ENCODE measurements around the gene HLA-DQA1.
"Not testable (repeated sequence)": the region's sequence is repeated elsewhere in the genome, so short reads cannot be mapped to it uniquely, and the experiment has no call there.

HLA-DQA1 gene

DNA sequence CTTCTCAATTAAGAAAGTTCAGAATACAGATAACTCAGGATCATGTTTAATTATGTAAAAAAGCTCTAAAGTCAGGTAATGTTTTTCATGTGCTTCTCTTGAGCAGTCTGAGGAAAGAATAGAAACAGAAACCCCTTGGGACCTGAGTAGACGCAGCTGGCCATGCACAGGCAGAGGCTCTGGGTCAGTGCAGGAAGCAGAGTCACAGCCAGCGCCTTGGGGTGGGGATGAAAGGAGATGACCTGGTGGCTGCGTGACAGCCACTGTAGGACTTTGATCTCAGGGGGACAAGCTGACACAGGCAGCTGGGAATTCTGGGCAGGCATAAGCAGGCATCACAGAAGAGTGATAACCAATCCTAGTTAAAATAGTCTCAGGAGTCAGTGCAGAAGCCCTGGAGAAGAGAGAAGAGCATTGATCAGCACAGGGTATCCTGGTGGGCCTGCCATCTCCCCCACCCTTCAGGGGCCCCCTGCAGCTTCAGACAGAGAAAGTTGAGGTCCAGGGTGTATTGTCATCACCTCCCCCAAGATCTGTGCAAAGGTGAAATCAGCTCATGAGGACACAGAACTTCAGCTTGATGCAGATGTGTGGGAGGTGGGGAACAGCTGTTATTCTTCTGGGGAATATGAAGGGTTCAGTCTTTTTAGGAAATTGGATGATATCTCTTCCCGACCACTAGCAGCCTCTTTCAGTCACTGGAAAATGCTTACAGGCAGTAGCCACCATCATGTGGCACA lies 22.8 kb downstream of the HLA-DQA1 start:
- no peak for DNase-seq

DNA sequence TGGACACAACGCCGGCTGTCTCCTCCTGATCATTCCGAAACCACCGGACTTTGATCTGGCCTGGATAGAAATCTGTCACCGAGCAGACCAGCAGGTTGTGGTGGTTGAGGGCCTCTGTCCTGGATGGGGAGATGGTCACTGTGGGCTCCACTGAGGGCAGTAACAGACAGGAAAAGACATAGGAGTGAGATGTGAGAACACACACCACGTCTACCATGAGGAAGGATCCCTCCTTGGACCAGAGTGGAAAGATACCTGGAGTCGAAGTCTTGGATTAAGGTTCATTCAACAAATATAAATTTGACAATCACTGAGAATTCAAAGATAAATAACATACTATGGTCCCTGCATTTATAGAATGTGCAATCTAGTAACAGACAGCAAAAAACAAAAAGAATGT lies 24.9 kb downstream of the HLA-DQA1 start:
- no peak for DNase-seq

DNA sequence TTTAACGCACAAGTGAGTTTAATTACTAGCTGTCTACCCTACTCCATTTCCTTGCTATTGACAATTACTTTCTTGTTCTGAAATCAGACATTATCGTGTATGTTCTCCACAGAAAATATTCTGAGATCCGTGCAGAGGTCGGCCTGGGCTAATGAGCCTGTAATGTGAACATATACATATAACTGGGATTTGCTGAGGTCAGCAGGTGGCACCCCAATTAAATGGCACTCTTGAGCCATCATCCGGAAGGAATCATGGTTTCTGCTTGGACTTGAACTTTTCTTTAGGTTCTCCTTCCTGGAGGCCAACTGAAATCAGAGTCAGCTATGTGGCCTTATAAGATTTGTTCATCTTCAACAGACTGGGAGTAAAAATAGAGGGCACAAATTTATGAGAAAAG lies 25.6 kb downstream of the HLA-DQA1 start:
- DNase-seq, result no peak

DNA sequence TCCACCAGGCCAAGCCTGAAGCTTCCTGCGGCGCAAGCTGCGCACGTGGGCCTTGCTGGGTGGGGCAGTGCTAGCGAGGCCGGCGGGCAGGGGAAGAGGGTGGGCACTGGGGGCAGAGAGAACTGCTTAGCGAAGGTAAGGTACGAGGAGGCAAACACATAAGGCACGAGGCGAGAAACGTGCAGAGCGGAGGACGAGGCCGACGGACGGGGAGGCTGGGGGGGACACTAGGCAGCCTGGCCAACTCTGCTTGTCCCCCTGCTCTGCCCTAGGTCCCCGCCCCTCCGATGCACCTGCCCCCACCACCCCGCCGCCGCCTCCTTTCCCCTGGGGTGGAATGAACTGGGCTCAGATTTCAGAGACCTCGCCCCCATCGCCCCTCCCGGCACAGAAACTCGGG lies 27.1 kb downstream of the HLA-DQA1 start:
- no peak for DNase-seq

DNA sequence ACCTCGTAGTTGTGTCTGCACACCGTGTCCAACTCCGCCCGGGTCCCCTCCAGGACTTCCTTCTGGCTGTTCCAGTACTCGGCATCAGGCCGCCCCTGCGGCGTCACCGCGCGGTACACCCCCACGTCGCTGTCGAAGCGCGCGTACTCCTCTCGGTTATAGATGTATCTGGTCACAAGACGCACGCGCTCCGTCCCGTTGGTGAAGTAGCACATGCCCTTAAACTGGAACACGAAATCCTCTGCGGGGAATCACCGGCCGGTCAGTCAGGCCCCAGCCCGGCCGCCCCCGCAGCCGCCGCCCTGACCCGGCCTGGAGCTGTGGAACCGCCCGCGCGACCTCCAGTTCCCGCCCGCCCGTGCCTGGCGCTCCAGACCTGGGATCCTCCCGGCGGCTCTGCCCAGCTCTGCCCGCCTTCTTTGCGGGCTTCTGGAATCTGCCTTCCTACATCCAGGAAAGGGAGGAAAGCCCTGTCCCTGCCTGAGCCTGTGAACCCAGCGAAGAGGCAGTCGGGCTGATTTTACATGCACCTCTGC lies 27.7 kb downstream of the HLA-DQA1 start:
- DNase-seq, result no peak

DNA sequence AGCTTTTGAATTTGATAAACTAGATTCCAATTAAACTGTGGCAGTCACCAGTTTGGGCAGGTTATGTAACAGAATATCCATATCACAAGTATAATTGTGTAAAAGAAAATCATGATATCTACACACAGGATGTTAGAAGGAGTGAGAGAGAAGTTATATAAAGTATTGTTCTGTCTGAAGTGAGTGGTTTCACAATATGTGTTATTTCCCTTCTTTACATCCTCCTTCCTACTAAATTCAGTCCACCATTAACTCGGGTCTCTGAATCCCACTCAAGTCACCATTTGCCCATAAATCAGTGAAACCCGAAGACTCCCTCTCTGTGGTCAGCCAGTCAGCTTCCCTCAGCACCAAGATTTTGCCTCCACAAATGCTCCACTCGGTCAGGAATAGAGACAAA lies 28.5 kb downstream of the HLA-DQA1 start:
- DNase-seq, result no peak

DNA sequence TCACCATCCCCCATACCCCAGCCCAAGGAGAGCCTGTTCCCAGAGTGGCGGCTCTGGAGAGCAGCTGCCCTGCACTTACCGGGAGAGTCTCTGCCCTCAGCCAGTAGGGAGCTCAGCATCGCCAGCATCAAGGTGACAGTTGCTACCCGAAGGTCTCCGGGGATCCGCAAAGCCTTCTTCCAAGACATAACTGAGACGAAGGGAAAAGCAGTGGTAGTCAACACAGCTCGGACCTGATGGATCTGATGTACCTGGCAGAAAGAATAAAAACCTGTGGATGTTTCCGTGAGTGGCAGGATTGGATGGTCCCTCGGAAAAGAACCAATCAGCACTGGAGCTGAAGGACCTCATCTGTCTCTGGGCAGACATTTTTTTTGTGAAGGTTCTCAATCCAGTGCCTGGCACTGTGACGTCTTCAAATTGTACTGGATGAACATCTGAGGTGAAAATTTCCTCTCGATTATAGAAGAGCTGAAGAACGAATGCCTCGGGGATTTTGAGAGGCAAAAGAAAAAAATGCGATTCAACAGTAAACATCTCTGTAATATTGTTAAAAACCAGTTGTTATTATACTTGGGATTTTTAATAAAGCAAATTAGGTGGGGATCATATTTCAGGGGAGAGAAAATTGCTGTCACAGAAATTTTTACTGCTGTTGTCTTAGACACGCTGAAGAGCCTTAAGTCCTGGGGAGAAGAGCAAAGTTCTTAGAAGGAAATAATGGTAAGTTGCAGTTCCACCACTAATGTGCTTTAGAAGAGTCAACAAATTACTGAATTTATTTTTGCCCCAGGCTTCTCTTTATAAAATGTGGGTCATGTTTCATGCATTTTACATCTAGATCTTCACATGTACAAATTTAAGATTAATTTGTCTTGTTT lies 29.5 kb downstream of the HLA-DQA1 start, which contains the start of gene HLA-DQB1:
Gene HLA-DQB1, minus strand, starts transcription at position 238 of the 881 bp plus-strand sequence. Its CDS starts 50 bp downstream, at position 188.
- peak; percentile 74 for DNase-seq

DNA sequence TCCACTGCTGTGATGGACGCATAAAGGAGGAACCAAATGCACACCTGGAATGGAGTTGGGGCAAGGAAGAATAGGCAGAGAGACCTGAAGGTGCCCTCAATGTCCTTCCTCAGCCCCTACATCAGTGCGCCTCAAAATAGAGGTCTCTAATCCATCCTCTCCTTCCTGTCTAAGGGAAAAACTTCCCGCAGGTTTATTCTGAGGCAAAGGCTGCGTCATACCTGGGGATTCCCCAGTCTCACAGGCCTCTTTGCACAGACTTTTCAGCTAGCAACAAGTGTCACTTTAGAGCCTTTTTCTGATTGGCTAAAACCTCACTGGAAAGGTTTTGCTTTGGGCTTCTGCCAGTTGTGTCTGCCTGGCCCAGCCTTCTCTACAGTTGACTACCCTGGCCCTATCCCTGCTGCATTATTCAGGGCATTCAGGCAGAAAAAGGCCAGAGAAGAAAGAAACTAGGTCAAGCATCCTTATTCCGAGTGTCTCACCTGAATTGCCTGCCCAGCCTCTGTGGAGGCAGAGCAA lies 31.1 kb downstream of the HLA-DQA1 start:
- DNase-seq, result no peak

DNA sequence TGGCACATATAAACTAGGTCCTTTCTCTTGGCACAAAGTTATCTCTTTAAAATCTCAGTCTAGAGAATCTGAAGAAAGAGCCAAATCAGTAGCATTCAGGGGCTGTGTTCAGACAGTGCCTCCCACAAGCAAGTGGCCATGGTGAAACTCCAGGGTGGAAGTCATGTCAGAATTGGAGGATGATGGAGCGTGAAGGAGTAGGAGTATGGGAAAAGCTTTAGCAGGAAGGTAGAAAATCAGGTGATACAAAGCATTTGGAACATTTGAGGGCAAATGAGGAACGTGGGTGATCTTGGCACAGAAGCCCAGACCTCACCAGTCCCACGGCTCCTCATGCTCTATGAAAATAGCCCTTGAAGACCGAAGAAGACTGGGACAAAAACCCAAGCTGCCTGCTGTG lies 32.0 kb downstream of the HLA-DQA1 start:
- no peak for DNase-seq

DNA sequence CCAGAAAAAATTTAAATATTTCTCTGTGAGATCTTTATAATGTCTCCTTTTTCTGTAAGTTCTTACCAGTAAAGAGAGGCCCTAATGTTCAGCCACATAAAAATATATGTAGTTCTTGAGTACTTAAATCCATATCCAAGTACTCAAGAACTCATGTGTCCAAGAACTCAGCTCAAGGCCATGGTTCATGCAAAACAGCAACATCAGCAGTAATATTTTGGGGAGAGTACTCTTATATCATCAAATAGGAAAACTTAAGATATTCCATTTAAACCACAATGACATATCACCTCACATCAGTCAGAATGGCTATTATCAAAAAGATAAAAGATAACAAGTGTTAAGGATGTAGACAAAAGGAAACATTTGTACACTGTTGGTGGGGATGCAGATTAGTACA lies 32.7 kb downstream of the HLA-DQA1 start:
- no peak for DNase-seq

DNA sequence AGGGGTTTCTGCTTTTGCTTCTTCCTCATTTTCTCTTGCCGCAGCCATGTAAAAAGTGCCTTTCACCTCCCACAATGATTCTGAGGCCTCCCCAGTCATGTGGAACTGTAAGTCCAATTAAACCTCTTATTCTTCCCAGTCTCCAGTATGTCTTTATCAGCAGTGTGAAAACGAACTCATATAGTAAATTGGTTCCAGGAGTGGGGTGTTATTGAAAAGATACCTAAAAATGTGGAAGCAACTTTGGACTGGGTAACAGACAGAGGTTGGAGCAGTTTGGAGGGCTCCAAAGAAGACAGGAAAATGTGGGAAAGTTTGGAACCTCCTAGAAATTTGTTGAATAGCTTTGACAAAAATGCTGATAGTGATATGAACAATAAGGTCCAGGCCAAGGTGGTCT lies 34.7 kb downstream of the HLA-DQA1 start:
- DNase-seq, result not testable (repeated sequence)

DNA sequence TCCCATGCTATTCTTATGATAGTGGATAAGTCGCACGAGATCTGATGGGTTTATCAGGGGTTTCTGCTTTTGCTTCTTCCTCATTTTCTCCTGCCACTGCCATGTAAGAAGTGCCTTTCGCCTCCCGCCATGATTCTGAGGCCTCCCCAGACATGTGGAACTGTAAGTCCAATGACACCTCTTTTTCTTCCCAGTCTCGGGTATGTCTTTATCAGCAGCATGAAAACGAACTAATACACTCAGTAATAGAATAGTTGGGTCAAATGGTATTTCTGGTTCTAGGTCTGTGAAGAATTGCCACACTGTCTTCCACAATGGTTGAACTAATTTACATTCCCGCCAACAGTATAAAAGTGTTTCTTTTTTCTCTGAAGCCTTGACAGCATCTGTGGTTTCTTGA lies 36.9 kb downstream of the HLA-DQA1 start:
- DNase-seq, result not testable (repeated sequence)

DNA sequence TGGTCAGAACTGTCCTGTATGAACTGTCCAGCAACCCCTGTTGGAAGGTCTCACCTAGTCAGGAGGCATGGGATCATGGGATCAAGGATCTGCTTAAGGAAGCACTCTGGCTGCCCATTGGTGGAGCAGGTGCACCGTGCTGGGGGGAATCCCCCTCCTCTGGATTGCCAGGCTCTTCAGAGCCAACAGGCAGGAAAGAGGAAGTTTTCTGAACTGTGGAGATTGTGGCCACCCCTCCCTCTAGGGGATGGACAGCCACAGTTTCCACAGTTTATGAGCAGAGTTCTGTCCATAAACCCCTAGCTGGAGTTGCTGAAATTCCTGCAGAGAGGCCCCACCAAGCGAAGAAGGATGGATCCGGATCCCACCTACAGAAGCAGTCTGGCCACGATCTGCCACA lies 42.3 kb downstream of the HLA-DQA1 start:
- DNase-seq, result no peak

DNA sequence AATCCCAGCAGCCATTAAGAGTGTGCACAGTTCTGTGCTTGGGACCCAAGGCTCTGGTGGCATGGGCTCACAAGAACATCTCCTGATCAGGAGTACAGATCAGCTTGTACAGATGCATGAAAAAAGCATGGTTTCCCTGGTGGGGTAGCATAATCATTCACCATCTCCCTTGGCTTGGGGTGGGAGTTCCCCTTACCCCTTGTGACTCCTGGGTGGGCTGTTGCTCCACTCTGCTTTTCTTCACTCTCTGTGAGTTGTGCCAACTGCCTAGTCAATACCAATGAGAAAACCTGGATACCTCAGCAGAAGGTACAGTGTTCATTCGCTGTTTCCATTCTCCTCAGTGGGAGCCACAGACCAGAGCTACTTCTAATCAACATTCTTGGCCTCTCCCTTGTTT lies 42.8 kb downstream of the HLA-DQA1 start:
- no peak for DNase-seq

DNA sequence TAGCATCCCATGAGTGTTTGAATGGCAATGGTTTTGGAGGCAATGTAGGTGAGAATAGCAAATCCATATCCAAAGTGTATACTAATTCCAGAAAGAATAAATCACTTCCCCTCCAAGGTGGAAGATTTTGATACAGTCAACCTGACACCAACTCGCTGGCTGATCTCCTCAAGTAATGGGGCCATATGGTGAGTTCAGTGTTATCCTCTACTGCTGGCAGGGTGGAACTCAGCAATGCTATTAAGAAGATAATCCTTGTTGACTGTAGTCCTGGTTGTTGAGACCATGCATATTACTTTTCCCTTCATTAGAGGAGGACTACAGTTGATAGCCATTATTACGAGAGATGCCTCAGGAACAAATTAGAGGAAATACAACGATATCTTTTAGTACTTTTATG lies 47.0 kb downstream of the HLA-DQA1 start:
- DNase-seq, result no peak

DNA sequence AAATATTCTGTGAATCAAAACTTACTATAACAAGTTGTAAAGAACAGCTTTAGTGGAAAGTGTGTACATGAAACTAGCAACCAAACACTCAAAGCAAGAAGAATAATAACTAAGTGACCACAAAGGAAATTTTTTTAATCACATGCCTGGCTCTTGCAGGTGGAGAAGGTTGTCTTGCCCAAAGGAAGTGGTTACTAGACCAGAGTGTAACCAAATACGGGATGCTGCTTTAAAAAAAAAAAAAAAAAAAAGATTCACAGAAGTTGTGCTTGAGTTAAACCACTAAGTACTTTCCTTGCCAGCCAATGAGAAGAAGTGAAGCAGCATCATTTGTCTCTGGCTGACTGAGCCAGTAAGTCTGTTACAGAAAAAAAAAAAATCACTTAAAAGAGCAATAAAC lies 48.4 kb downstream of the HLA-DQA1 start:
- DNase-seq, result no peak

DNA sequence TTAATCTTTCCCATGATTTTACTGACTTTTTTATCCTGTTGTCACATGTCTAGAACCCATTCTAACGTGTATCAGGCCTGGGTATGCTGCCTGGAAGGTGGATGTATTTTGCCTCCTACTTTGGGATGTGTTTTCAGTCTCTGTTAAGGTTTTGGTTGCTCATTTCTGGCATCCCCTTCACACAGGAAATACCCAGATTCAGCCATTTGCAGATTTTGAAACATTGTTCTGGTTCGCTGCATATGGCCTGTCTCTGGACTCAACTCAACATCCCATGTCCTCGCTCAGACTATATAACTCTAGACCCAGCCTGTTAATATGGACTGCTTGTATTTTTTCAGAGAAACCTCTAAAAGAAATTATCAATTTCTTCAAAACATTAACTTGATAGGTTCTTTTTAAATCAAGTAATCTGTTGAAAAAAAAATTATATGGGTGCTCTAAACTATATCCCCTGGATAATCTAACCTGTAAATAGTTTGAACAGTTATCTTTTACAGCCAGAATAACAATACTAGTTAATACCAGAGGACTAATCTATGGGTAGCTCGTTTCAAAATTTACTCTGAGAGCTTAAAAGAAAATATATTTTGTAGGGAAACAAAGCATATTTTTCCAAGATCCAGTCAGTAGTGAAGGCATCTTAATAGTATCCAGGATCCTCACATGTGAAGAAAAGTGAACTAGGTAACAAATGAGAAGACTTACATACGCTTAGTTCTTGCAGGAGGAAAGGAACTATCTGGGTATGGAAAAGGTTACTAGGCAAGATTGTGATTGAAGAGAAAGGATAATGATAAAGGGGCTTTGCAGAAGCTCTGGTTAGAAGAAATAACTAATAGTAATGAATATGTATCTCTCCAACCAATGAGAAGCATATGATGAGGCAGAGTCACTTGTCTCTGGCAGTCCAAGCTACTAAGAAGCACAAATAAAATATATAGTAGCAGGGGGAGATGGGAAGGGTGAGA lies 52.6 kb downstream of the HLA-DQA1 start:
- DNase-seq, result no peak

DNA sequence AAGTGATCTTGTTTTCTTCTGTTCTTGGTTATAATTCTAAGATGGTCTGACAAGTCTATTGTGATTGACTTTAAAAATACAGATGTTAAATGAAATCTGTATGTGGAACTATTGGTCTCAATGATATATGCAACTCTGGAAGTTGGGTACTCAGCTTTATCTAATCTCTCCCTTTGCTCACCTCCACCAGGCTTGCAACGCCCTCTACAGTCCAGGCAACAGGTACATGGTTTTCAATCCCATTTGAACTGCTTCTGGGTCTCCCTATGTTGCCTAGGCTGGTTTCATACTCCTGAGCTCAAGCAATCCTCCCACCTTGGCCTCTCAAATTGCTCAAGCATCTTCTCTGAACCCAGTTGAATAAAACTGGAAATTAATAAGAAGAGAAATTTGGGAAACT lies 54.8 kb downstream of the HLA-DQA1 start:
- no peak for DNase-seq

Data from 8988T (cell line).